ENCODE measurements around the gene CACNA1I. TPM values are rescaled to one million over a fixed set of nuclear protein-coding genes. Genes with fewer than 3 reads are reported as not detected.
"Not testable (repeated sequence)": the region's sequence is repeated elsewhere in the genome, so short reads cannot be mapped to it uniquely, and the experiment has no call there.

CACNA1I gene
- total and polyA plus RNA-seq, 11 donors, result 0.01 to 0.07 (median 0.04) TPM; not detected in 6

- H3K4me1 ChIP-seq, result no peaks in the 10 kb centered on the region
- peaks cover 0 to 57% (median 5%) of the 10 kb centered on the region in 9 donors for H3K27me3 ChIP-seq
- 76 to 90% (median 81%) methylated on average over 3 to 5 of the region's 5 CpGs for WGBS, 4 donors
- intact Hi-C loops (cut with DNase I), result no loop called here
- H3K27ac ChIP-seq, result no peak overlapping the region
- no peaks in the 10 kb centered on the region for H3K9me3 ChIP-seq
- DNase-seq (no peak), ATAC-seq (no peak)
- no peak overlapping the region for H3K4me3 ChIP-seq
- TF ChIP-seq CTCF (IDR thresholded peaks at IDR 0.05), result no peak
- TF ChIP-seq POLR2A (IDR thresholded peaks at IDR 0.05), result no peak
- H3K36me3 ChIP-seq, result no peaks in the 10 kb centered on the region
Observed at GRCh38 chr22:39731481-39731880, 160.9 kb downstream of the CACNA1I start.

- intact Hi-C loops (cut with DNase I), result no loop called here
- no peak for DNase-seq
- TF ChIP-seq POLR2A (IDR thresholded peaks at IDR 0.05), result no peak
- no peak for TF ChIP-seq CTCF (IDR thresholded peaks at IDR 0.05)
- WGBS, 4 donors, result 40 to 45% (median 43%) methylated on average over 10 to 12 of the region's 12 CpGs
- Histone ChIP-seq H3K4me3 (no peak overlapping the region), H3K27ac (no peak overlapping the region), H3K9me3 (no peaks in the 10 kb centered on the region), H3K36me3 (no peaks in the 10 kb centered on the region), H3K27me3 (peaks cover 0 to 58% (median 8%) of the 10 kb centered on the region in 9 donors), H3K4me1 (no peaks in the 10 kb centered on the region)
- no peak for ATAC-seq
Observed at GRCh38 chr22:39731881-39732555, 161.5 kb downstream of the CACNA1I start.

- WGBS, 4 donors, result 75 to 83% (median 77%) methylated on average over 8 of the region's 8 CpGs
- DNase-seq (no peak), ATAC-seq (no peak)
- no peak overlapping the region for H3K27ac ChIP-seq
- intact Hi-C loops (cut with DNase I), result no loop called here
- H3K4me3 ChIP-seq, result no peak overlapping the region
- H3K36me3 ChIP-seq, result no peaks in the 10 kb centered on the region
- no peaks in the 10 kb centered on the region for H3K9me3 ChIP-seq
- TF ChIP-seq CTCF (IDR thresholded peaks at IDR 0.05), result no peak
- TF ChIP-seq POLR2A (IDR thresholded peaks at IDR 0.05), result no peak
- no peaks in the 10 kb centered on the region for H3K4me1 ChIP-seq
- peaks cover 0 to 56% (median 9%) of the 10 kb centered on the region in 9 donors for H3K27me3 ChIP-seq
Observed at GRCh38 chr22:39732625-39733024, 162.1 kb downstream of the CACNA1I start.

GRCh38 chr22:39733191-39733590 is 162.6 kb downstream of the CACNA1I start:
- Histone ChIP-seq H3K27me3 (peaks cover 0 to 54% (median 9%) of the 10 kb centered on the region in 9 donors), H3K27ac (no peak overlapping the region), H3K4me1 (no peaks in the 10 kb centered on the region), H3K4me3 (no peak overlapping the region), H3K9me3 (no peaks in the 10 kb centered on the region), H3K36me3 (no peaks in the 10 kb centered on the region)
- ATAC-seq (no peak), DNase-seq (no peak)
- 73 to 83% (median 81%) methylated on average over 2 of the region's 2 CpGs for WGBS, 4 donors
- no peak for TF ChIP-seq CTCF (IDR thresholded peaks at IDR 0.05)
- TF ChIP-seq POLR2A (IDR thresholded peaks at IDR 0.05), result no peak
- intact Hi-C loops (cut with DNase I), result no loop called here

GRCh38 chr22:39734046-39734445 is 163.5 kb downstream of the CACNA1I start:
- H3K4me1 ChIP-seq; ATAC-seq; DNase-seq; H3K4me3 ChIP-seq; H3K9me3 ChIP-seq; H3K27ac ChIP-seq; H3K36me3 ChIP-seq; intact Hi-C loops (cut with DNase I): not testable (repeated sequence)
- 80 to 92% (median 82%) methylated on average over 1 of the region's 1 CpG for WGBS, 4 donors
- peaks cover 0 to 59% (median 9%) of the 10 kb centered on the region in 9 donors for H3K27me3 ChIP-seq
